Anterior cingulate cortex (tissue), 58 donors: ENCODE data around the gene EFL1.

Experiments
- DNase-seq, 58 donors: peaks; one replicate each; lab custom pipeline; 2025; lab: John Stamatoyannopoulos, UW

EFL1 gene

DNA sequence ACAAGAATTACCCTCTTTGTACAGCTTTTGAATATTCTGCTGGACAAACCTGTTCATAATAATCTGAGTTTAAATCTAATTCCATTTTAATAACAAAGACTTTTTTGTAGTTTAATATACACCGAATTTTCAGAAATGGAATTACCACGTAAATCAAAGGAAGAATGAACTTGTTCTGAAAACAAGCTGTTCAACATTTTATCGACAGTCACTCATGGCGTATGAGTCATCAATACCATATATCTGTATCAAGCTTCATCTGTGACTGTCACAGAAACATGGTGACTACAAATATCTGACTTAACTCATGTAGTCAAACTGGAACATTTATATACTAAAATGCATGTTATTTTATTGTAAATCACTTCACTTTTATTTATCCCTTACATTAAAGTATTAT, 90.0 kb downstream of the EFL1 start:
- DNase-seq: no peak

DNA sequence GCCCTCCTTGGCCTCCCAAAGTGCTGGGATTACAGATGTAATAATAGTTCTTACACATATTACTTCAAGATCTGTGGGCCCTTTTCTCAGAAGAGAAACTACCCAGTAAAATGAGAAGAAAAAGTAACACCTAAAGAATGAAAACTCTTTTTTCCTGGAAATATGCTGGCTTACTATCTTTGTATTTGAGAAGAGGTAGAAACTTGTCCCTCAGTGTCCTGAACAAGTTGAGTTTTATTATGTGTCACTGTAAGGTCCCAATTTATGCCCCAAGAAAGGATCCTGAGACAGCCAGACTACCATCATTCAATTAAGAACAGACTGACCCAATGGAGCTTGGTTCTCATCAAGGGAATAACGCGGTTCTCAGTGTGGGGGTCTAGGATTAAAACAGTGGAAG, 93.8 kb downstream of the EFL1 start:
- DNase-seq: no peak

DNA sequence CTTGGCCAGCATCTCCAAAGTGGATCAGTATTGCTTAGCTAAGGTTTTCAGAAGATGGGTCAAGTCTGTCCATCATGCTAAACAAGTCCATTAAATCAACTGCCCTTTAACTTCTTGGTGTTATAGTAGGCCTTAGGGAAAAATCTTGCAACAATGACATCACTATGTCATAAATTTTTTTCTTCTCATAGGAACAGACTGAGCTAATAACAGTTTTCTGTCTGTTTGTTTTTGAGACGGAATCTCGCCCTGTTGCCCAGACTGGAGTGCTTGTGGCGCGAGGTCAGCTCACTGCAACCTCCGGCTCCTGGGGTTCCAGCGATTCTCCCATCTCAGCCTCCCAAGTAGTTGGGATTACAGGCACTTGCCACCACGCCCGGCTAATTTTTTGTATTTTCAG, 94.2 kb downstream of the EFL1 start:
- no peak for DNase-seq

DNA sequence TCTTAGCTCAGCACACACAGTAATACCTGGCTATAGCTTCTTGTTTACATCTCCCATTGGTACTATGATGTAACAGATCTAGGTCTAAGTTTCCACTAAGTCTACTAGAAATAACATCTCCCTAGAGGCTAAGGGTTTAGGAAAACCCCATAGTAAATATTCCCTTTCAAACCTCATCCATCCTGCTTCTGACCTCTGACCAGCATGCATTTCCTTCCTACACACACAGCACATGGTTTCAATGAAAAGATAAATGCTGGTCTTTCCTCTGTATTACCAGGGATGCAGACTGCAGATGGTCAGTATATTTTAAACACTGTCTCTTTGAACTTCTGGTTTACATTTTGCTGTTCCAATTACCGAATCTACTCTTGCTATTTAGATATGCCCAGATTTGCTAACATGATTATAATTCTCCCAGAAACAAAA, 96.6 kb downstream of the EFL1 start:
- DNase-seq: no peak

DNA sequence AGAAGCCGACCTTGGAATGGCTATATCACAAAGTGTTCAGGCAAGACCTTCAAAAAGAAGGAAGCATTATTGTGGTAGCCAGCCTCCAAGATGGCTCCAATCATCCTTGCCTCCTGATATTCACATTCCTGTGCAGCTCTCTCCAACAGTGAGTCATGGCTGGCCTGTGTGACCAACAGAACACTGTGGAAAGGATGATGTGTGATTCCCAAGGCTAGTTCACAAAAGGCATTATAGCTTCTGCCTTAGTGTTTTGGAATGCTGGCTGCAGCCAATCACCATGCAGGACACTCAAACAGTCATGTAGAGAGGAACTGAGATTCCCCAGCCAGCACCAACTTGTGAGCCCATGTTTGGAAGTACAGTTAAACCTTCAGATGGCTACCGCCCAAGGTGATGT, 102.6 kb downstream of the EFL1 start:
- DNase-seq: no peak

DNA sequence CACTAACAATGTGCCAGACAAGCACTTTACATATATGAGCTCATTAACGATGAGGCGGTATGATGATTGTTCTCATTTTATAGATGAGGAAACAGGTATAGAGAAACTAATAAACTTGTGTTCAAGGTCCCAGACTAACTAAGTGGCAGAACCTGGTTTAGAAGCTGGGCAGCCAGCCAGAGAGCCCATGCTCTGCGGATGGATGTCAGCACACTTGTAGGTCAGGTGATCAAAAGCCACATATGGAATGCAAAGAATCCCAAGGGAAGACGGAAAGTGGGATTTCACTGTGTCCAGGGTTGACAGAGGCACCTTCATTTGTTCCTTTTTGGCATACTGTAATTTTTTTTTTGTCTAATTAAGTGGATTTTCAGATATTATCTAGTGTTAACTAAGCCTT, 103.7 kb downstream of the EFL1 start:
- no peak for DNase-seq

DNA sequence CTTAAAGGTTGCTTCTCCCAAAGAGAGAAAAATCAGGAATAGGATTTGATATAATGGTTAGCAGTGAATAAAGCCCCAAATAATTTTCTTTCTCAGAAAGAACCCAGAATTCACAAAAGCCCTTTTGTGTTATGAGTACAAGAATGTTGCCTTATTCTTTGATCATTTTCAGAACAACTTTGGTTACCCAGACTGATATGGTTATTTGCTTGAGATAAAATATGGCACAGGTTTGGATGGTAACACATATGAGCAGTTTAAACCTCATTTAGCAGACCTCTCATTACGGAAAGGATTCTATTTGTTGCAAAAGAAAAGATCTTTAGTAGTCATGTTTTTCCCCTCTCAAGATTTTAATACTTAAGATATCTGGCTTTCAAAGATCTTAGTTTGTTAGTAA, 111.9 kb downstream of the EFL1 start:
- no peak for DNase-seq

DNA sequence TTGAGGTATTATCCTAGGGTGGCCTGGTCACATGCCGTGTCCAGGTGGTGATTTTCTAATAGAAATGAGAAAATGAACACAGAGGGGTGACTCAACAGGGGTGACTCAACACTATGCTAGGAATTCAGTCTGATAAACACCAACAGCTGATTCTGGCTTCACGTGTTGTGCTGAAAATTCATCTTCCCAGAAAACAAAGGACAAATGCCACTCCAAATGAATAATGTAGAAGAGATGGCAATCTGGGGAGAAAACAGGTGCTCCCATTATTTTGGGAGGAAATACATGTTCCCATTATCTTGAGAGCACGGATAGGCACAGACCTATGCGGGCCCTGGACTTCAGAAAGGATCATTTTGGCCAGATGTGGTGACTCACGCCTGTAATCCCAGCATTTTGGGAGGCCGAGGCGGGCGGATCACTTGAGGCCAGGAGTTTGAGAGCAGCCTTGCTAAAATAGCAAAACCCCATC, 115.5 kb downstream of the EFL1 start:
- DNase-seq: no peak

DNA sequence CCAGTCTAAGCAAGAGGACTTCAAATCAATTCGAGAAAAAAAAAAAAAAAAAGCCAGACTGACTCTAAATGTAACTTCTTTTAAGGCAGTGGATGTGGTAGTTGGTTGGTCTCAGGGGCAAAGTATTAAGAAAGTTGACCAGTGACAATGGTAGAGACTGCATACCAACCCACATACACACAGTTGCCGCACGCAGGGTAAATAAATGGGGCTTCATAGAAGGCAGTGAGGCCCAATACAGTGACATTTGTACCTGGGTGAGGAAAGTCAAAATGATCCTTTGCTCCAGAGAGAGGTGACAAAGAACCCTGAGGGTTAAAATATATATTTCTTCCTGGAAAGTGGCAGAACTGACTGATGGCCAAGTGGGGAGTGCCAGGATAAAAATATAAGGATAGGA, 116.0 kb downstream of the EFL1 start:
- DNase-seq: no peak

DNA sequence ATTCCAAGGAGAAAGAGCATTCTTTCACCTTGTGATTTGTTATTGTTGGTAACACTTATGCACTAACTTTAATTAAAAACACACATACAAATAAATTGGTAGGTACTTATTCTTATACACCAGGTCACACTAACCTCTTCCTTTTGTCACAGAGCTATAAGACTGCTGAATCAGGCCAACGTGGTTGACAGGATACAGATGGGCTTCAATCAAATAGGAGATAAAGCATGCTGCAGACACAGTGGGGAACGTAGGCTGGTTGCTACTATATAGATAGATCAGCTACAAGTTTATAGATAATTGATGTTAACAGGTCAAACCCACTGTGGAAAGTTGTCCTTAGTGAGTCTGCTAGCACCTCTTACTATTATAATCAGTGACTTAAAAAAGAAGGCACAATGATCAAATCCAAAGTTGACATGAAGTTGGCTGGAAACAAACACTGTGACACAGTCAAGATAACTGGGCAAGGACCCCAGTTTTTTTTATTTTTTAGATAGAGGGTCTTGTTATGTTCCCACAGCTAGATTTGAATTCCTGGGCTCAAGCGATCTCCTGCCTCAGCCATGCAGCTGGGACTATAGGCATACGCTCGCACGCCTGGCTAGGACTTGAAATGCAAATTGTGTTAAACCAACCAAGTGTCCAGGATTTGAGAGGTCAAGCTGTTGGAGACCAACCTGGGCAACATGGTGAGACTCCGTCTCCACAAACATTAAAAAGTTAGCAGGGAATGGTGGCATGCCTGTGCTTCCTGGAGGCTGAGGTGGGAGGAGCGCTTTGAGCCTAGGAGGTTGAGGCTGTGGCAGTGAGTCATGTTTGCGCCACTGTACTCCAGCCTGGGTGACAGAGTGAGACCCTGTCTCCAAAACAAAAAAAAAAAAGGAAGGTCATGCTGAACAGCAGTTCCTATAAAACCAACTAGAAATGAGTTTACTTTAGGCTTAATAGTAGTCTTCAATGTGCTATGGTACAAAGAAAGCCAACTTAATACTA, 118.8 kb downstream of the EFL1 start:
- DNase-seq: no peak

DNA sequence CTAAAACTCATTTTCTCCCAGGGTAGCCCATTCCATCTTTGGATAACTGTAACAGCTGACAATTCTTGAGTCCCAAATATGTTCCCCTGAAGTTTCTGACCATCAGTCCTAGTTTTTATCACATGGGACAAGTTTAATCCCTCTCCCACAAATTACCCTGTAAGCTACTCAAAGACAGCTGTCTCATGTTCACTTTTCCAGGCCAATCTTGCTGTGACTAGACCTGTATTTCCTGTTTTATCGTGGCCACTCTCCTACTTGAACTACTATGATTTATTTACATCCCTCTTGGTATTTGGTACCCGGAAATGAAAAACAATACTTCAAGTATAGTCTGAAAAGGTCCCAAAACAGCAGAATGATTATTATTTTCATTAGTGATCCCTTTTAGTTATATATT, 121.6 kb downstream of the EFL1 start:
- no peak for DNase-seq

DNA sequence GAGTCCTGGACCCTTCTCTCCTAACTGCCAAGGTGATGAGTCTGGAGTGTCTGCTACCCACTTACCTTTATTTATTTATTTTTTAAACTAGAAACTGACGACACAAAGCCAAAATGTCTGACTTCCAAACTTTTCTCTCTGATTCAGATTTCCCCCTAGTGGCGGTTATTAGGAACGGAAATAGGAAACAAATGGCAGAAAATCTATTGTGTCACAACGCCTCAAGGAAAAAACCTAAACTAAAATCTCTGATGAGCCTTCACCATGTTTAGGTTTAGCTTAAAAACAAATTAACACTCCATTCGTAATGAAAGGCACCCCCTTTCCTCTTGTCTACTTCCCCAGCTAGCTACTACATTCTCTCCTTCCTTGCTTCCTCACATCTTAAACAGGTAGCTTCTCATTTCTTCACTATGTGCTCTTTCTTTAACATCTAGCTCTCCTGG, 122.7 kb downstream of the EFL1 start:
- DNase-seq: no peak

DNA sequence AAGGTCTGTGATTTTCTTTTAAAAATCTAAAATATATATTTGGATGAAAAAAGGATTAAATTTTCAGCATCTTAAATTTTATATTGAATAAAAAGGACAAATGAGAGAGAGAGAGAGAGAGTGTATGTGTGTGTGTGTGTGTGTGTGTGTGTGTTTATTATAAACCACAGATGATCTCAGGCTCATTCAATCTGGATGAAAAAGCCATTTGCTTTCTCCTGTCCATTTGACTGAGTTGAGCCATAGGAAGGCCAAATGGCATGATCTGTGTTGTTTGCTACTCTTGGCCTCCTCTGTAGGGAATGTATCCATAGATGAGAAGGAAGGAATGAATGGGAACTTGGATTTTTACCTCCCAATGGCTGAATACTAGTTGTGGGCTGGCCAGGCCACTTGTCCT, 124.2 kb downstream of the EFL1 start:
- no peak for DNase-seq

DNA sequence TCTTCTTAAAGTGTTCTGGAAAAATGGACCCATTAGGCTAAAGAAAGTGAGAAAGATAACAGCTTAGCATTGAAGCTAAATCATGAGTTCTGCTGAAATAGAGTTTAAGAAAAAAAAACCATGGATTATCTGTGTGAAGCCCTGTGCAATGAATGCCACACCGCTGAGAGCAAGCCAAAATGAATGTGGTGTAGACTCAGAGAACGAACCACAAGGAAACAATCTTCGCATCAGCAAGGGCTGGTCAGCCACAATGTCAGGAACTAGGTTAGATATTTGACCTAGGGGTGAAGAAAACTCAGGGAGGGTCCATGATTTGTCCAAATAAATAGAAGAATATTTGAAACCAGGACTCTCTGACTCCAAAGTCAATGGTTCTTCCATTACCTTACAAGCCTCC, 125.3 kb downstream of the EFL1 start:
- DNase-seq: no peak

DNA sequence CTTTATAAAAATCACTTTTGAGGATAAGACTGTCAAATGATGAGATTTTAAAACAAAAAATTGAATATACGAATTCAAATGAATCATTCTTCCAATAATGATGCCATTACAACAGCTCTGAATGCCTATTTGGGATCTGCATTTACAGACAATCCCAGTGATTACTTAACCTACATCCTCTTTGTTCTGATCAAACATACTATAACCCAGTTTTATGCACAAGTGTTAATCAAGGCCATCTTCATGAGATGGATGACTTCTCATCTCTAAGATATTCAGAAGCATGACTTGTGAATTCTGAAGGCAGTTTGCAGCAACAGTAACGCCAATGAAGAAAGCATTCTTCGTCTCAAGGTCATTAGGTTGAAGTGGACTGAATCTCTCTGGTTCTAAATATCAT, 126.4 kb downstream of the EFL1 start:
- no peak for DNase-seq

DNA sequence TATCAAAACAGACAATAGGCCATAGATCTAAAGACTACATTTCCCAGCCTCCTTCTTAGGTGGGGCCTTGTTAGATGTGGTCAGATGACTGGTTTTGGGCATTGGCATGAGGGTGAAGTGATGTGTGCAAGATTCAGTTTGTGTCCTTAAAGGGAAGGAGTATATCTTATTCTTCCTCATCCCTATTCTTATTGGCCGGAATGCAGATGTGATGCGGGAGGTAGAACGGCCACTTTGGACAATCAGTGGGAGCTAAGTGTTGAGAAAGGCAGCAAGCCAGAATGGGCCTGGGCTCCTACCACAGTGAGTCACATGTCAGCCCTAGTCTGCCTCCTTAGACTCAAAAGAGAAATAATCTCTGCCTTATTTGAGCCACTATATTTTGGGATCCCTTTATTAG, 126.9 kb downstream of the EFL1 start:
- DNase-seq: no peak

DNA sequence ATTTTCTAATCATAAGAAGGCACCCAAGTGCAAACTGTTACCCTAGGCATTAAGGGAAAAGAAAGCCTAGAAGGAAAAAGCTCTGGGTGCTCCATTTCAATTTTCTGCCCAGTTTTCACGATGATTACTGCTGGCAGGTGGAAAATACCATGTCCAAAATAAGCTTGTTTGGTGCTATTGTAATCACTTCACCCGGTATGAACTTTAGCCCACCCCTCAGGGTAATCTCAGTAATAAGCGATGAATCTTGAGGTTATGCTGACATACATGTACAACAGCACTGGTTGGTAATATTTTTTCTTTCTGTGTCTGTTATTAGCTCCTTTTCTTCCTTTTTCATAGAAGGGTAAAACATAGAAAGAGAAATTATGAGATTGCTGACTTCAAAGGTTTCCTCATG, 128.1 kb downstream of the EFL1 start:
- DNase-seq: no peak

DNA sequence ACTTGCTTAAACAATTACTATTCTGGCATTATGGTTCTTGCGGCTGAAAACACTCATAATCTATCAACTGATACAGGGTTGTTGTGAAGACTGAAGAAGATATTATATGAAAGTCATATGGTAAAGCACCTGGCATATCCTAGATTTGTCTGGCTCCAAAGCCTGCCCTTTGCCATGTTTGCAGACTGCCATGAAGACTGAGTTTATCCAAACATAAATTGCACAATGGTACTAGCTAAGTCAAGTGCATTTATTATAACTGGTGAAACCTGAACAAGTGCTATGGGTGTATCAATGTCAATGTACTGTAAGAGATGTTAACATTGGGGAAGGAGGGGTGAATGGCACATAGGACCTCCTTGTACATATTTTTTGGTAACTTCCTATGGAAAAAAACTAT, 129.3 kb downstream of the EFL1 start:
- no peak for DNase-seq

DNA sequence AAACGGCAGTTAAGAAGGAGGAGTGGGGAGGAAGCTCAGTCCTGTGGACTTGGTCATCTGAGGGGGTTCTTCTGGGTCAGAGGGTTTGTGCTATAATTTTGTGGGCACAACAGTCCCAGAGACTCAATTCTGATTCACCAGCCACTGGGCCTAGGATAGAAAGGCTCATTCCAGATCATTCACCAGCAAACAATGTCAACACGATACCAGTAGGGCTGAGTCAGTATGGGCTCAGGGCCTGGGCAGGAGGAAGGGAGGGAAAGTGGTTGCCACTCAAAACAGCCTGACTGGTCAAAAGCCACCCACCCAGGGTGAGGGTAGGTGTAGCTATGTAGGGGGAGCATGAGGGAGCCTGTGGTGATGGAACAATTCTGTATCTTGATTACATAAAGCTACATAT, 129.8 kb downstream of the EFL1 start:
- DNase-seq: no peak

DNA sequence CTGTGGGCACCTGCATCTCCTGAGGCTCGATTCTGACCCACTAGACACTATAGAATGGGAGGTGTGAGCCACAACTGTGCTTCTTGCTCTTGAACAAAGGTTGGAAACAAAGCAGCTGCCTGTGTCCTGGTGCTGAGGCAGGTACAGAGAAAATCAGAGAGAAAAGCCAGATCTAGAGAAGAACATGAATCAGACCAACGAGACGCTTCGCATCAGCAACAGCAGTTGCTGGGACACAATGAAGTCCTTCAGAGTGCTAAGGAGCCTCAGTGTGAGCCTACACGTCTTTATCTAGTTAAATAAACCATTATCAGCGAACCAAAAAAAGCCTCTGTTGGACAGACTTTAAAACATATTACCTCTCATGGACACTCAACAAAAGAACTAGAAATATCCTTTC, 130.4 kb downstream of the EFL1 start:
- DNase-seq: no peak

DNA sequence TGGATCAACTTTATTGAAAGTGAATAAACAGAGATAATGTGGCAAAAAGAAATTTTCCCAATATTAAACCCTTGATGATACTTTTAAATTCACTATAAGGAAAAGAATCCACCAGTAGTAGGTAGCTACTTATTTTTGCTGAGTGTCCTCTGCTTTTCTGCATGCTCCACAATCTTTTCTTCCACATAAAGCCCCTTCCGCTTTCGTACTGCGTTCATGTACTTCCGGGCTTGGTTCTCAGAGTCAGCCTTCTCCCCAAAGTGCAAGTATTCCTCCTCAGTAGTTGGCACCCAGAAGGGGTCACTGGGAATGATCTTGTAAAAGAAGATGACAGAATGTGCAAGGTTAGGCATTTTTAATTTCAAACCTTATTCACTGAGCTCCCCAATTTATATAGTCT, 132.3 kb downstream of the EFL1 start:
- DNase-seq: no peak

DNA sequence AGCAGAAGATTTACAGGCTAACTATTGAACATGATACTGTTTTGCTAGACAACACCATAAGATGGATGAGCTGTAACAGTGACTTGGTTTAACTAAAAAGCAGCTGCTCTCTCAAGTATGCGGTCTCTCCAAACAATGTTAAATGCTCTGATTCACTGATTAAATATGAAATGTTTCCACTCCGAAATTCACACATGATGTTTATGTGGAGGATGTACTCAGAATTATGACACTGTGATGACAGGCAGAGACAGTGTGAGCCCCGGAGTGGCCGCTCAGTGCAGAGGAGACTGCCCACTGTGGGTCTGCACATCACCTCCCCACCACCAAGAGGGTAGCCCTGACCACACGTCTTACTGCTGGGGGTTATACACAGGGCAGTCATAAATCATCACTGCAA, 132.8 kb downstream of the EFL1 start:
- no peak for DNase-seq
